Activated CD4-positive, alpha-beta T cell treated with anti-CD3 and anti-CD28 coated beads, Interleukin-2, amount 10 ng/mL, durations not matched to agents 7 days and 5 days (primary cell): ENCODE measurements around the gene FASTK. TPM values are rescaled to one million over a fixed set of nuclear protein-coding genes. Genes with fewer than 3 reads are reported as not detected.
"Not testable (repeated sequence)": the region's sequence is repeated elsewhere in the genome, so short reads cannot be mapped to it uniquely, and the experiment has no call there.

Experiments used
- CTCF ChIA-PET: fragments of 350-600 bp; sonication (Branson Sonifier 250); formaldehyde crosslinking; loops from one replicate; lab custom pipeline; 2021; ENCODE audit warnings: antibody characterized with exemption; lab: Charles Lee
- POLR2A ChIA-PET: fragments of 350-600 bp; sonication (Branson Sonifier 250); formaldehyde crosslinking; loops from one replicate; lab custom pipeline; 2021; ENCODE audit warnings: antibody characterized with exemption; lab: Charles Lee
- DNase-seq: peaks from one replicate; pipeline ENCODE4 v3.0.0-alpha.2; 2020
- H3K27ac Mint-ChIP-seq: one replicate; pipeline ENCODE4 v1.8.0; 2021; ENCODE audit warnings: mild to moderate bottlenecking, moderate library complexity, mixed read lengths
- H3K27me3 Mint-ChIP-seq: one replicate; pipeline ENCODE4 v1.8.0; 2021; ENCODE audit warnings: mixed read lengths
- H3K36me3 Mint-ChIP-seq: one replicate; pipeline ENCODE4 v1.8.0; 2021; ENCODE audit warnings: low read depth, mixed read lengths
- H3K4me1 Mint-ChIP-seq: one replicate; pipeline ENCODE4 v1.8.0; 2021; ENCODE audit warnings: mixed read lengths
- H3K4me3 Mint-ChIP-seq: one replicate; pipeline ENCODE4 v1.8.0; 2021; ENCODE audit warnings: mild to moderate bottlenecking, moderate library complexity, mixed read lengths
- H3K9me3 Mint-ChIP-seq: one replicate; pipeline ENCODE4 v1.8.0; 2021; ENCODE audit warnings: mixed read lengths
- total RNA-seq, 2 experiments: library from RNA; stranded (reverse); gene quantifications; one replicate each; pipeline ENCODE4 v1.2.3, GENCODE V29; 2021

Gene FASTK
- total RNA-seq, 2 experiments from 2014 or later = 76.4 to 85.9 TPM

DNA sequence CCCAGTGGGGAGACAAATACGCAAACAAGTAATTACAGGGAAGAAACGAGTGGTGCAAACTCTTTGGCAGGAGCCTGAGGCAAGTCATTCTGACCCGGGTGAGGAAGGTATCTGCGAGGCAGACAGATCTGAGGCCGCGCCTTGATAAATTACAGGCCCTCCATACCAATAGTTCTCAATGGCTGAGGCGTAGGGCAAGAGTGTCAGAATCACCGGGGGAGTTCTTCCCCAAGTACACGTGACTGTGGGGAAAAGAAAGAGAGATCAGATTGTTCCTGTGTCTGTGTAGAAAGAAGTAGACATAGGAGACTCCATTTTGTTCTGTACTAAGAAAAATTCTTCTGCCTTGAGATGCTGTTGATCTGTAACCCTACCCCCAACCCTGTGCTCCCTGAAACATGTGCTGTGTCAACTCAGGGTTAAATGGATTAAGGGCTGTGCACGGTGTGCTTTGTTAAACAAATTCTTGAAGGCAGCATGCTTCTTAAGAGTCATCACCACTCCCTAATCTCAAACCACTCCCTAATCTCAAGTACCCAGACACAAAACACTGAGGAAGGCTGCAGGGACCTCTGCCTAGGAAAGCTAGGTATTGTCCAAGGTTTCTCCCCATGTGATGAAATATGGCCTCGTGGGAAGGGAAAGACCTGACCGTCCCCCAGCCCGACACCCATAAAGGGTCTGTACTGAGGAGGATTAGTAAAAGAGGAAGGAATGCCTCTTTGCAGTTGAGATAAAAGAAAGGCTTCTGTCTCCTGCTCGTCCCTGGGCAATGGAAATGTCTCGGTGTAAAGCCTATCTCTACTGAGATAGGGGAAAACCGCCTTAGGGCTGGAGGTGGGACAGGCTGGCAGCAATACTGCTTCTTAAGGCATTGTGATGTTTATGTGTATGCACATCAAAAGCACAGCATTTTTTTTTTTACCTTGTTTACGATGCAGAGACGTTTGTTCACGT, 53.6 kb downstream of the FASTK start:
- not testable (repeated sequence) for H3K9me3 Mint-ChIP-seq, H3K36me3 Mint-ChIP-seq, H3K27me3 Mint-ChIP-seq, DNase-seq
- Mint-ChIP-seq H3K27ac (peak overlapping the region; percentile 96), H3K4me3 (peak overlapping the region; percentile 88), H3K4me1 (peaks cover 28% of the 10 kb centered on the region)
- ChIA-PET POLR2A (interaction anchor here (1.2 kb wide), 1 partner anchor 19 kb away, joined by 3 read pairs; no protein-coding TSS in a partner anchor), CTCF (interaction anchor here (0.7 to 3.2 kb wide), 4 partner anchors 9 to 18 kb away, joined by 3 to 35 read pairs (median 6); no protein-coding TSS in a partner anchor)

Other genes with a start within 250 kb of the FASTK start
- gene AOC1, start 228.3 kb downstream of the FASTK start, total RNA-seq = not detected
- under 1 TPM; 0.27 to 0.30 TPM for gene KCNH2, start 102.5 kb downstream of the FASTK start, total RNA-seq
- 10 to 100 TPM; 21.6 to 22.3 TPM for gene NOS3, start 89.8 kb downstream of the FASTK start, total RNA-seq
- gene ATG9B, start 56.3 kb downstream of the FASTK start, total RNA-seq = 10 to 100 TPM; 12.1 to 12.3 TPM
- gene ABCB8, start 52.4 kb downstream of the FASTK start, total RNA-seq = 10 to 100 TPM; 57.5 to 67.8 TPM
- gene ASIC3, start 32.3 kb downstream of the FASTK start, total RNA-seq = 1 to 10 TPM; 6.0 to 8.3 TPM
- gene CDK5, start 22.9 kb downstream of the FASTK start, total RNA-seq = 10 to 100 TPM; 26.0 to 26.9 TPM
- 100 to 1,000 TPM; 106 to 114 TPM for gene SLC4A2, start 21.2 kb downstream of the FASTK start, total RNA-seq
- gene TMUB1, start 2.7 kb upstream of the FASTK start, total RNA-seq = 10 to 100 TPM; 73.7 to 77.1 TPM
- gene AGAP3, start 5.7 kb upstream of the FASTK start, total RNA-seq = 10 to 100 TPM; 18.1 to 19.7 TPM
- gene GBX1, start 86.9 kb upstream of the FASTK start, total RNA-seq = not detected
- not detected for gene ASB10, start 106.4 kb upstream of the FASTK start, total RNA-seq
- gene H2BK1, start 129.7 kb upstream of the FASTK start, total RNA-seq = not detected
- 10 to 100 TPM; 31.7 to 34.3 TPM for gene ABCF2, start 146.4 kb upstream of the FASTK start, total RNA-seq
- gene CHPF2, start 151.7 kb upstream of the FASTK start, total RNA-seq = 10 to 100 TPM; 40.7 to 42.3 TPM
- gene SMARCD3, start 167.9 kb upstream of the FASTK start, total RNA-seq = 1 to 10 TPM; 2.0 to 2.5 TPM